Effector CD8-positive, alpha-beta T cell (primary cell): ENCODE measurements around the gene C1QL2.

Experiments
- DNase-seq: peaks from one replicate; lab custom pipeline; 2025; lab: John Stamatoyannopoulos, UW

C1QL2 gene

DNA sequence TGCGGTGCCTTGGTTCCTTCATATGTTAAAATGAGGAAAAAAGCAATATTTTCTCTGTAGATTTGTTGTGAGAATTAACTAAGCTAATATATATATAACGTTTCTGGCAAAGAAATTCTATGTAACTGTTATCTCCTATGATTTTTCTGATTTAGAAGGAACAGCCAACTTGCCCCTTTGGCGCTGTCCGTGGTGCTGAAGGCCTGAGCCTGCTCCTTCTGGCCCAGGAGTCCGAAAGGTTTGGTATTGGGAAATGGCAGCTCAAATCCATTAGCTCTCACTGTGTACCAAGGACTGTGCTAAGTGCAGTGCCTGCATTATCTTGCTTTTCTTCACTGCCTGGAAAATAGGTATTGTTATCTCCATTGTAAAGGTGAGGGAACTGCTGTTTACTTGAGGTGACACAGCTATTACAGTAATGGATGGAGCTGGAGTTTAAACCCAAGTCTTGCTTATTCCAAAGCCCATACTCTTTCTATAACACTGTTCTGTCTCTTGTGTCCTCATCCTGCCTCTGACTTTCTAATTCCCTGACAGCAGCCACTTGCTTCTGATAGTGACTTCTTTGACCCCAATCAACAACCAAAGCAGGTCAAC, 52.2 kb downstream of the C1QL2 start:
- no peak for DNase-seq
